Coronary artery (tissue), 2 donors: ENCODE measurements around the gene JAZF1.

ENCODE experiments used
- DNase-seq: peaks from one replicate; pipeline ENCODE4 v3.0.0-alpha.2; 2017; ENCODE audit warnings: low spot score
- H3K27ac ChIP-seq, 2 donors: fragments of 200-600 bp; sonication (generic); one replicate each; pipeline ENCODE4 v1.5.1; 2016 to 2019
- H3K4me3 ChIP-seq: fragments of 200-600 bp; sonication (generic); 2 replicates; pipeline ENCODE4 v1.5.1; 2016; ENCODE audit warnings: mild to moderate bottlenecking, moderate library complexity
- CTCF ChIP-seq: fragments of 200-600 bp; sonication (generic); IDR thresholded peaks from one replicate; pipeline ENCODE4 v1.5.1; 2019; ENCODE audit warnings: antibody characterized with exemption

The JAZF1 gene

GRCh38 chr7:28181416-28181815 is 821 bp upstream of the JAZF1 start:
- Histone ChIP-seq H3K27ac (peak overlapping the region in 1 of 2 donors; percentile 96), H3K4me3 (no peak overlapping the region)
- no peak for TF ChIP-seq CTCF

GRCh38 chr7:28180031-28180363 is 598 bp downstream of the JAZF1 start:
- no peak for TF ChIP-seq CTCF
- peak overlapping the region; percentile 98 for H3K4me3 ChIP-seq
- no peak for DNase-seq
- peak overlapping the region; percentile 70 to 96 for H3K27ac ChIP-seq

More at GRCh38 chr7:28181416-28181815, 821 bp upstream of the JAZF1 start:
- DNase-seq = no peak

- Histone ChIP-seq H3K27ac (peak overlapping the region; percentile 70 to 96), H3K4me3 (peak overlapping the region; percentile 98)
- DNase-seq = peak; percentile 80
- TF ChIP-seq CTCF = no peak
Observed at GRCh38 chr7:28179120-28180030, 1.2 kb downstream of the JAZF1 start.

- peak overlapping the region in 1 of 2 donors; percentile 96 for H3K27ac ChIP-seq
- H3K4me3 ChIP-seq = peak overlapping the region; percentile 98
- no peak for DNase-seq
- TF ChIP-seq CTCF = no peak
Observed at GRCh38 chr7:28178599-28178998, 2.0 kb downstream of the JAZF1 start.

GRCh38 chr7:28177836-28178235 is 2.8 kb downstream of the JAZF1 start:
- Histone ChIP-seq H3K27ac (no peak overlapping the region), H3K4me3 (no peak overlapping the region)
- DNase-seq = no peak
- no peak for TF ChIP-seq CTCF

GRCh38 chr7:28176645-28177044 is 4.0 kb downstream of the JAZF1 start:
- no peak for TF ChIP-seq CTCF
- no peak overlapping the region for H3K4me3 ChIP-seq

GRCh38 chr7:28176174-28176573 is 4.4 kb downstream of the JAZF1 start:
- Histone ChIP-seq H3K4me3 (no peak overlapping the region), H3K27ac (no peak overlapping the region)
- DNase-seq = no peak
- no peak for TF ChIP-seq CTCF

More at GRCh38 chr7:28176645-28177044, 4.0 kb downstream of the JAZF1 start:
- DNase-seq = no peak
- H3K27ac ChIP-seq = no peak overlapping the region
